ENCODE data around the gene GRB2. TPM values are rescaled to one million over a fixed set of nuclear protein-coding genes. Genes with fewer than 3 reads are reported as not detected.

Gene GRB2
- total RNA-seq, 4 donors from 2014 or later, result 44.9 to 62.6 (median 58.7) TPM

DNA sequence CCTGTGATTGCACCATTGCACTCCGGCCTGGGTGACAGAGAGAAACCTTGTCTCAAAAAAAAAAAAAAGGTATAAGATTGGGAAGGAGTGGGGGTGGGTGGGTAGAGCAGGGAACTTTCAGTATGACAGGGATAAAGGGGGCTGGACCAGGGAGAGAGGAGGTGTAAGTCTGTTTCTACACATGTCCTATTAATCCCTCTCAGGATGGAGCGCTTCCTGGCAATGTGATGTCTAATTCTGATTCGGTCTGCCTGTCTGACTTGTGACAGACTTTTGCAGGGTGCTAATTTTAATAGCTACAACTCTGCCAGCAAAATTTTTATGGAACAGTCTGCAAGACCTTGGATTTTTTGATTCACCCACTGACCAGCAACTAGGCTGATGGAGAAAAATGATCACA lies 62.5 kb downstream of the GRB2 start:
- Histone ChIP-seq H3K27me3 (no peaks in the 10 kb centered on the region), H3K27ac (no peak overlapping the region), H3K4me1 (peaks cover 63% of the 10 kb centered on the region), H3K4me3 (no peak overlapping the region), H3K36me3 (no peaks in the 10 kb centered on the region), H3K9me3 (no peaks in the 10 kb centered on the region)
- TF ChIP-seq, protein P1, sequence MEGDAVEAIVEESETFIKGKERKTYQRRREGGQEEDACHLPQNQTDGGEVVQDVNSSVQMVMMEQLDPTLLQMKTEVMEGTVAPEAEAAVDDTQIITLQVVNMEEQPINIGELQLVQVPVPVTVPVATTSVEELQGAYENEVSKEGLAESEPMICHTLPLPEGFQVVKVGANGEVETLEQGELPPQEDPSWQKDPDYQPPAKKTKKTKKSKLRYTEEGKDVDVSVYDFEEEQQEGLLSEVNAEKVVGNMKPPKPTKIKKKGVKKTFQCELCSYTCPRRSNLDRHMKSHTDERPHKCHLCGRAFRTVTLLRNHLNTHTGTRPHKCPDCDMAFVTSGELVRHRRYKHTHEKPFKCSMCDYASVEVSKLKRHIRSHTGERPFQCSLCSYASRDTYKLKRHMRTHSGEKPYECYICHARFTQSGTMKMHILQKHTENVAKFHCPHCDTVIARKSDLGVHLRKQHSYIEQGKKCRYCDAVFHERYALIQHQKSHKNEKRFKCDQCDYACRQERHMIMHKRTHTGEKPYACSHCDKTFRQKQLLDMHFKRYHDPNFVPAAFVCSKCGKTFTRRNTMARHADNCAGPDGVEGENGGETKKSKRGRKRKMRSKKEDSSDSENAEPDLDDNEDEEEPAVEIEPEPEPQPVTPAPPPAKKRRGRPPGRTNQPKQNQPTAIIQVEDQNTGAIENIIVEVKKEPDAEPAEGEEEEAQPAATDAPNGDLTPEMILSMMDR (IDR thresholded peaks at IDR 0.05), result no peak
- no peak for TF ChIP-seq POLR2A (IDR thresholded peaks at IDR 0.05)
- no peak for TF ChIP-seq EP300 (IDR thresholded peaks at IDR 0.05)
- no peak for TF ChIP-seq POLR2AphosphoS5 (IDR thresholded peaks at IDR 0.05)
- no peak for DNase-seq (ENCODE audit: low spot score in 2 of 2)
- WGBS, result 58% methylated on average over 3 of the region's 3 CpGs

- no peaks in the 10 kb centered on the region for H3K27me3 ChIP-seq
- TF ChIP-seq POLR2A (IDR thresholded peaks at IDR 0.05) (no peak), EP300 (IDR thresholded peaks at IDR 0.05) (no peak)
- H3K27ac ChIP-seq, result no peak overlapping the region
- DNase-seq (ENCODE audit: low spot score in 2 of 2), result no peak
- H3K4me1 ChIP-seq, result peaks cover 57% of the 10 kb centered on the region
- H3K36me3 ChIP-seq, result no peaks in the 10 kb centered on the region
- no peaks in the 10 kb centered on the region for H3K9me3 ChIP-seq
- WGBS, result 68% methylated on average over 9 of the region's 9 CpGs
- H3K4me3 ChIP-seq, result no peak overlapping the region
These were observed 63.5 kb downstream of the GRB2 start for GRCh38 chr17:75341784-75342486.

- Histone ChIP-seq H3K27ac (no peak overlapping the region), H3K4me1 (peaks cover 59% of the 10 kb centered on the region), H3K9me3 (no peaks in the 10 kb centered on the region), H3K36me3 (no peaks in the 10 kb centered on the region), H3K27me3 (no peaks in the 10 kb centered on the region), H3K4me3 (no peak overlapping the region)
- DNase-seq (ENCODE audit: low spot score in 2 of 2), result no peak
- TF ChIP-seq, protein P1 (IDR thresholded peaks at IDR 0.05), result no peak
- TF ChIP-seq POLR2A (IDR thresholded peaks at IDR 0.05), result no peak
- no peak for TF ChIP-seq POLR2AphosphoS5 (IDR thresholded peaks at IDR 0.05)
- TF ChIP-seq EP300 (IDR thresholded peaks at IDR 0.05), result no peak
- 47% methylated on average over 5 of the region's 5 CpGs for WGBS
These were observed 64.8 kb downstream of the GRB2 start for GRCh38 chr17:75340631-75341030.

- no peak for DNase-seq (ENCODE audit: low spot score in 2 of 2)
- Histone ChIP-seq H3K4me3 (no peak overlapping the region), H3K36me3 (no peaks in the 10 kb centered on the region), H3K4me1 (peaks cover 57% of the 10 kb centered on the region), H3K9me3 (no peaks in the 10 kb centered on the region), H3K27me3 (no peaks in the 10 kb centered on the region), H3K27ac (no peak overlapping the region)
- no peak for TF ChIP-seq EP300 (IDR thresholded peaks at IDR 0.05)
- TF ChIP-seq POLR2AphosphoS5 (IDR thresholded peaks at IDR 0.05), result no peak
- TF ChIP-seq POLR2A (IDR thresholded peaks at IDR 0.05), result no peak
- TF ChIP-seq, protein P1 (IDR thresholded peaks at IDR 0.05), result no peak
- 90% methylated on average over 3 of the region's 3 CpGs for WGBS
These were observed 65.5 kb downstream of the GRB2 start for GRCh38 chr17:75339971-75340370.

DNA sequence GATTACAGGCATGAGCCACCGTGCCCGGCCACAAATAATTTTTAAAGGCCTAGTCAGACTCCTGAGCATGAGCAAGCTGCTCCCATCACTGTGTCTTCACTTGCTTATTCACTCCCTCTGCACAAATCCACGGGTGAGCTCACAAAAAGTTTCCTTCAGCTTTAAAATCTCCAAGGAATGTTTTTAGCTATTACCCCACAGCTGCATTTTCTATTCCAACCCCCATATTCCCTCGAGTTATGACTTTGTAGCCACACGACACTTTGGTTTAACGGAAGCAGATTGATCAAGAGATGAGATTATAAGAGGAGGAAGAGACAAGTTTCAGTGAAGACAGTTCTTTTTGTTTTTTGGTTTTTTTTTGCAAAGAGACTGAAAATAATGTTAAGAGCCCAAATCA lies 67.1 kb downstream of the GRB2 start:
- no peaks in the 10 kb centered on the region for H3K36me3 ChIP-seq
- H3K9me3 ChIP-seq, result no peaks in the 10 kb centered on the region
- H3K4me3 ChIP-seq, result no peak overlapping the region
- DNase-seq (ENCODE audit: low spot score in 2 of 2), result no peak
- H3K4me1 ChIP-seq, result peaks cover 48% of the 10 kb centered on the region
- no peaks in the 10 kb centered on the region for H3K27me3 ChIP-seq
- H3K27ac ChIP-seq, result peak overlapping the region; percentile 10
- TF ChIP-seq EP300 (IDR thresholded peaks at IDR 0.05) (no peak), POLR2A (IDR thresholded peaks at IDR 0.05) (no peak), POLR2AphosphoS5 (IDR thresholded peaks at IDR 0.05) (no peak)
- TF ChIP-seq, protein P1 (IDR thresholded peaks at IDR 0.05), result no peak
- WGBS, result 51% methylated on average over 6 of the region's 6 CpGs
